ENCODE data around the gene RGMB.

- TF ChIP-seq CTCF (IDR thresholded peaks at IDR 0.05), result no peak
- TF ChIP-seq POLR2A (IDR thresholded peaks at IDR 0.05), result no peak
Observed at GRCh38 chr5:98805070-98805469, 31.6 kb downstream of the RGMB start.
